Trophoblast cell (in vitro differentiated cells and primary cell): ENCODE data around the gene VASP.

ENCODE experiments used
- DNase-seq, 2 donors: peaks; one replicate each; pipeline ENCODE4 v3.0.0-alpha.2; 2016
- H2AFZ ChIP-seq: 2 replicates; pipeline ENCODE4 v1.6.1; 2013; ENCODE audit warnings: low read length, moderate library complexity, mild to moderate bottlenecking; ENCODE audit not compliant: insufficient read depth, poor library complexity
- H2AK5ac ChIP-seq: 2 replicates; pipeline ENCODE4 v1.6.1; 2013; ENCODE audit warnings: mild to moderate bottlenecking, low read length
- H2BK120ac ChIP-seq: 2 replicates; pipeline ENCODE4 v1.6.1; 2013; ENCODE audit warnings: low read length, mild to moderate bottlenecking, moderate library complexity; ENCODE audit not compliant: insufficient read depth, poor library complexity
- H2BK12ac ChIP-seq: 2 replicates; pipeline ENCODE4 v1.6.1; 2013; ENCODE audit warnings: mild to moderate bottlenecking, low read length, moderate library complexity
- H2BK5ac ChIP-seq: 2 replicates; pipeline ENCODE4 v1.6.1; 2013; ENCODE audit warnings: low read length, low read depth, moderate library complexity, mild to moderate bottlenecking; ENCODE audit not compliant: poor library complexity
- H3K14ac ChIP-seq: 2 replicates; pipeline ENCODE4 v1.6.1; 2013; ENCODE audit warnings: mild to moderate bottlenecking, low read length
- H3K18ac ChIP-seq: 2 replicates; pipeline ENCODE4 v1.6.1; 2013; ENCODE audit warnings: mild to moderate bottlenecking, low read length
- H3K23ac ChIP-seq: 2 replicates; pipeline ENCODE4 v1.6.1; 2013; ENCODE audit warnings: low read length
- H3K27ac ChIP-seq: 2 replicates; pipeline ENCODE4 v1.5.1; 2013; ENCODE audit warnings: low read depth, mild to moderate bottlenecking, inconsistent platforms, low read length, moderate library complexity
- H3K27me3 ChIP-seq: 2 replicates; pipeline ENCODE4 v1.6.1; 2013; ENCODE audit warnings: inconsistent platforms, mild to moderate bottlenecking, low read length, moderate library complexity; ENCODE audit not compliant: insufficient read depth
- H3K36me3 ChIP-seq, 2 experiments: 1 replicate in 1 of 2; 2 replicates in 1 of 2; pipeline ENCODE4 v1.6.1; 2013; ENCODE audit warnings: low read length in 2 of 2, mild to moderate bottlenecking in 2 of 2, moderate library complexity in 1 of 2; ENCODE audit not compliant: insufficient read depth in 2 of 2, control insufficient read depth in 1 of 2
- H3K4ac ChIP-seq: 2 replicates; pipeline ENCODE4 v1.6.1; 2013; ENCODE audit warnings: low read depth, mild to moderate bottlenecking, low read length, moderate library complexity
- H3K4me1 ChIP-seq, 2 experiments: 1 replicate in 1 of 2; 2 replicates in 1 of 2; pipeline ENCODE4 v1.6.1; 2013; ENCODE audit warnings: low read length in 2 of 2, mild to moderate bottlenecking in 2 of 2, moderate library complexity in 1 of 2; ENCODE audit not compliant: insufficient read depth in 2 of 2, control insufficient read depth in 1 of 2
- H3K4me2 ChIP-seq: 2 replicates; pipeline ENCODE4 v1.6.1; 2013; ENCODE audit warnings: inconsistent platforms, mild to moderate bottlenecking, low read length, moderate library complexity
- H3K4me3 ChIP-seq: 2 replicates; pipeline ENCODE4 v1.5.1; 2013; ENCODE audit warnings: mild to moderate bottlenecking, low read depth, low read length, inconsistent platforms
- H3K79me1 ChIP-seq: one replicate; pipeline ENCODE4 v1.6.1; 2013; ENCODE audit warnings: low read length
- H3K79me2 ChIP-seq: 2 replicates; pipeline ENCODE4 v1.6.1; 2013; ENCODE audit warnings: low read length, mild to moderate bottlenecking; ENCODE audit not compliant: control insufficient read depth, insufficient read depth, poor library complexity
- H3K9ac ChIP-seq: 2 replicates; pipeline ENCODE4 v1.6.1; 2013; ENCODE audit warnings: mild to moderate bottlenecking, low read length
- H3K9me3 ChIP-seq: 2 replicates; pipeline ENCODE4 v1.6.1; 2013; ENCODE audit warnings: low read depth, mild to moderate bottlenecking, control low read depth, inconsistent platforms, low read length; ENCODE audit not compliant: insufficient read depth
- H4K12ac ChIP-seq: 2 replicates; pipeline ENCODE4 v1.6.1; 2013; ENCODE audit warnings: low read depth, mild to moderate bottlenecking, low read length, moderate library complexity
- H4K8ac ChIP-seq: 2 replicates; pipeline ENCODE4 v1.6.1; 2013; ENCODE audit warnings: low read depth, mild to moderate bottlenecking, low read length, moderate library complexity
- H4K91ac ChIP-seq: one replicate; pipeline ENCODE4 v1.6.1; 2013; ENCODE audit warnings: low read depth, mild to moderate bottlenecking, low read length, moderate library complexity
- WGBS: extraction: QIAGEN DNeasy Blood & Tissue Kit; methylation state at CpG from one replicate; pipeline ENCODE4 v1.1.7; 2013; ENCODE audit warnings: missing lambda C conversion rate; ENCODE audit not compliant: insufficient read length, insufficient coverage; ENCODE audit errors: extremely low coverage; 5-methylcytosine and 5-hydroxymethylcytosine counted together

Gene VASP

GRCh38 chr19:45475537-45476291 lies 31.6 kb upstream of the VASP start:
- no peak overlapping the region for H4K8ac ChIP-seq
- H3K36me3 ChIP-seq = peaks cover 13 to 18% of the 10 kb centered on the region in 2 experiments
- no peak overlapping the region for H4K91ac ChIP-seq
- H4K12ac ChIP-seq = no peak overlapping the region
- no peak overlapping the region for H2AFZ ChIP-seq
- H3K4me1 ChIP-seq = peaks cover 0 to 1% of the 10 kb centered on the region in 2 experiments
- no peak overlapping the region for H2BK5ac ChIP-seq
- H3K14ac ChIP-seq = no peak overlapping the region
- peaks cover 2% of the 10 kb centered on the region for H3K9me3 ChIP-seq
- H3K27ac ChIP-seq = no peak overlapping the region
- H3K4ac ChIP-seq = no peak overlapping the region
- H3K4me2 ChIP-seq = no peak overlapping the region
- no peak overlapping the region for H3K9ac ChIP-seq
- no peak overlapping the region for H3K18ac ChIP-seq
- no peak overlapping the region for H2BK12ac ChIP-seq
- H2AK5ac ChIP-seq = no peak overlapping the region
- DNase-seq = peak; percentile 76 to 95
- peaks cover 4% of the 10 kb centered on the region for H3K79me1 ChIP-seq
- H3K27me3 ChIP-seq = no peaks in the 10 kb centered on the region
- no peak overlapping the region for H2BK120ac ChIP-seq
- no CpG with 5 or more reads among the region's 6 CpGs for WGBS
- H3K23ac ChIP-seq = no peak overlapping the region
- H3K4me3 ChIP-seq = no peak overlapping the region
- no peaks in the 10 kb centered on the region for H3K79me2 ChIP-seq

- Histone ChIP-seq H3K4me2 (no peak overlapping the region), H4K12ac (no peak overlapping the region)
- peak; percentile 67 to 93 for DNase-seq
These were observed 31.0 kb upstream of the VASP start for GRCh38 chr19:45476304-45476703.

GRCh38 chr19:45477186-45477585 lies 30.1 kb upstream of the VASP start:
- Histone ChIP-seq H3K14ac (no peak overlapping the region), H4K12ac (no peak overlapping the region), H2BK12ac (no peak overlapping the region), H4K8ac (no peak overlapping the region), H2AK5ac (no peak overlapping the region), H2BK5ac (no peak overlapping the region), H3K27me3 (no peaks in the 10 kb centered on the region), H3K79me2 (no peaks in the 10 kb centered on the region), H3K4ac (no peak overlapping the region), H3K9me3 (peaks cover 2% of the 10 kb centered on the region), H3K79me1 (peaks cover 4% of the 10 kb centered on the region), H3K9ac (no peak overlapping the region), H3K18ac (no peak overlapping the region), H2AFZ (no peak overlapping the region), H3K4me2 (no peak overlapping the region), H3K27ac (no peak overlapping the region), H3K36me3 (peaks cover 8 to 9% of the 10 kb centered on the region in 2 experiments), H4K91ac (no peak overlapping the region), H3K23ac (no peak overlapping the region), H3K4me3 (no peak overlapping the region), H2BK120ac (no peak overlapping the region), H3K4me1 (peaks cover 0 to 1% of the 10 kb centered on the region in 2 experiments)
- WGBS = no CpG with 5 or more reads among the region's 5 CpGs
- DNase-seq = peak; percentile 51 to 77

More at GRCh38 chr19:45476304-45476703, 31.0 kb upstream of the VASP start:
- Histone ChIP-seq H2BK5ac (no peak overlapping the region), H3K9ac (no peak overlapping the region), H2AFZ (no peak overlapping the region), H2BK12ac (no peak overlapping the region), H3K23ac (no peak overlapping the region), H3K4me1 (peaks cover 0 to 1% of the 10 kb centered on the region in 2 experiments), H3K14ac (no peak overlapping the region), H3K18ac (no peak overlapping the region), H2AK5ac (no peak overlapping the region), H3K36me3 (peaks cover 9 to 13% of the 10 kb centered on the region in 2 experiments), H4K91ac (no peak overlapping the region), H3K79me2 (no peaks in the 10 kb centered on the region), H3K4me3 (no peak overlapping the region), H3K79me1 (peaks cover 4% of the 10 kb centered on the region), H3K4ac (no peak overlapping the region), H3K9me3 (peaks cover 2% of the 10 kb centered on the region), H3K27me3 (no peaks in the 10 kb centered on the region), H4K8ac (no peak overlapping the region), H2BK120ac (no peak overlapping the region), H3K27ac (no peak overlapping the region)
- WGBS = no CpG with 5 or more reads among the region's 5 CpGs

- H3K27ac ChIP-seq = no peak overlapping the region
- H3K23ac ChIP-seq = no peak overlapping the region
- no CpG with 5 or more reads among the region's 12 CpGs for WGBS
- H3K79me2 ChIP-seq = no peaks in the 10 kb centered on the region
- no peak overlapping the region for H2AK5ac ChIP-seq
- H3K9me3 ChIP-seq = peaks cover 2% of the 10 kb centered on the region
- H4K8ac ChIP-seq = no peak overlapping the region
- H3K9ac ChIP-seq = no peak overlapping the region
- H2AFZ ChIP-seq = no peak overlapping the region
- H3K4me2 ChIP-seq = peak overlapping the region; percentile 77
- no peak overlapping the region for H4K91ac ChIP-seq
- peaks cover 2 to 5% of the 10 kb centered on the region in 2 experiments for H3K36me3 ChIP-seq
- H3K4me3 ChIP-seq = no peak overlapping the region
- no peak overlapping the region for H3K4ac ChIP-seq
- DNase-seq = peak; percentile 87 to 94
- H3K79me1 ChIP-seq = peaks cover 4% of the 10 kb centered on the region
- H3K14ac ChIP-seq = no peak overlapping the region
- H3K18ac ChIP-seq = no peak overlapping the region
- H3K27me3 ChIP-seq = no peaks in the 10 kb centered on the region
- no peak overlapping the region for H2BK12ac ChIP-seq
- H2BK5ac ChIP-seq = no peak overlapping the region
- no peak overlapping the region for H2BK120ac ChIP-seq
- H3K4me1 ChIP-seq = peaks cover 0 to 1% of the 10 kb centered on the region in 2 experiments
- H4K12ac ChIP-seq = no peak overlapping the region
These were observed 29.4 kb upstream of the VASP start for GRCh38 chr19:45477713-45478453.
